Measurements from ENCODE around the gene TSPAN4. TPM values are rescaled to one million over a fixed set of nuclear protein-coding genes. Genes with fewer than 3 reads are reported as not detected.

The TSPAN4 gene
- total and polyA plus RNA-seq, 11 donors = 22.7 to 93.0 (median 31.3) TPM

GRCh38 chr11:824942-825341 is 17.7 kb upstream of the TSPAN4 start:
- H3K4me1 ChIP-seq = peaks cover 10 to 76% (median 59%) of the 10 kb centered on the region in 12 donors
- peaks cover 0 to 43% (median 30%) of the 10 kb centered on the region in 9 donors for H3K36me3 ChIP-seq
- H3K27me3 ChIP-seq = peaks cover 0 to 14% (median 0%) of the 10 kb centered on the region in 9 donors
- 84 to 93% (median 86%) methylated on average over 10 to 11 of the region's 11 CpGs for WGBS, 4 donors
- ATAC-seq (no peak), DNase-seq (no peak)
- no peak for TF ChIP-seq CTCF (IDR thresholded peaks at IDR 0.05)
- H3K4me3 ChIP-seq = no peak overlapping the region
- no peak overlapping the region for H3K27ac ChIP-seq
- intact Hi-C loops (cut with DNase I) = no loop called here
- no peaks in the 10 kb centered on the region for H3K9me3 ChIP-seq

GRCh38 chr11:825366-826226 is 17.1 kb upstream of the TSPAN4 start:
- DNase-seq = no peak
- H3K4me1 ChIP-seq = peaks cover 10 to 78% (median 63%) of the 10 kb centered on the region in 12 donors
- intact Hi-C loops (cut with DNase I) = no loop called here
- peak overlapping the region in 2 of 12 donors; percentile 82 to 91 for H3K27ac ChIP-seq
- H3K36me3 ChIP-seq = peaks cover 0 to 43% (median 30%) of the 10 kb centered on the region in 9 donors
- H3K9me3 ChIP-seq = no peaks in the 10 kb centered on the region
- no peak for TF ChIP-seq CTCF (IDR thresholded peaks at IDR 0.05)
- TF ChIP-seq POLR2A (IDR thresholded peaks at IDR 0.05) = no peak
- ATAC-seq = no peak
- WGBS, 4 donors = 74 to 88% (median 85%) methylated on average over 6 to 12 of the region's 12 CpGs
- H3K27me3 ChIP-seq = peaks cover 0 to 21% (median 0%) of the 10 kb centered on the region in 9 donors
- no peak overlapping the region for H3K4me3 ChIP-seq

DNA sequence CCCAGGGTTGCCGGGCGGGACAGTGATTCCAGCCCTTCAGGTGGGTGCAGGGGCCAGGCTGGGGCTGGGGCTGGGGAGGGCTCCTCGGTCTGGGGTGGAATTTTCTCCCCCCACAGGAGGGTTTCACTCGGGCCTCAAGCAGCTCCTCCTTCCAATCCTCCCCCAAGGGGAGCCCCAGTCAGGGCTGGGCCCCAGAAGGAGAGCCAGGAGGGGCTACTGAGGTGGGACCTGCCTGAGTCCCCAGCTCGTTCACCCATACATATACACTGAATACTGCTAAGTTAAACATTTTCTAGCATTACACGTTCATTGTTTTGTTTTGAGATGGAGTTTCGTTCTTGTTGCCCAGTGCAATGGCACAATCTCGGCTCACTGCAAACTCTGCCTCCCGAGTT is 16.4 kb upstream of the TSPAN4 start:
- H3K4me3 ChIP-seq = peak overlapping the region in 5 of 12 donors; percentile 55 to 63 (median 61)
- peaks cover 4 to 78% (median 63%) of the 10 kb centered on the region in 12 donors for H3K4me1 ChIP-seq
- peak overlapping the region in 11 of 12 donors; percentile 71 to 91 (median 82) for H3K27ac ChIP-seq
- 74 to 88% (median 82%) methylated on average over 7 to 9 of the region's 9 CpGs for WGBS, 4 donors
- H3K9me3 ChIP-seq = no peaks in the 10 kb centered on the region
- H3K36me3 ChIP-seq = peaks cover 0 to 43% (median 30%) of the 10 kb centered on the region in 9 donors
- no peak for ATAC-seq
- H3K27me3 ChIP-seq = peaks cover 0 to 27% (median 0%) of the 10 kb centered on the region in 9 donors
- intact Hi-C loops (cut with DNase I) = no loop called here
- no peak for DNase-seq
- TF ChIP-seq CTCF (IDR thresholded peaks at IDR 0.05) (no peak), POLR2A (IDR thresholded peaks at IDR 0.05) (no peak)

DNA sequence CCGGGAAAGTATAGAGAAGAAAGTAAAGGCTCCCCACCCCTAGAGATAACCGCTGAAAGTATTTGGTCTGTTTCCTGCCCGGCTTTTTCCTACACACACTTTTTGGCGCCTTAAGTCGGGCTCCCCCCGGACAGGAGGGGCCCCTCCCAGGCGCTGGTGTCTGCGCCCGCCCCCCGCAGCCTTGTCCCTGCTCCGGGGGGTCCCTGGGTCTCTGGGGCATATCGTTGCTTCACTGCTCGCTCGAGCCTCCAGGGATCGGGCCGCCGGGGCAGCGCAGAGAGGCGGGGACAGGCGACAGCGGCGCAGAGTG is 15.9 kb upstream of the TSPAN4 start:
- WGBS, 4 donors = 2 to 6% (median 4%) methylated on average over 12 to 22 of the region's 22 CpGs
- peak overlapping the region; percentile 71 to 91 (median 83) for H3K27ac ChIP-seq
- peak in 1 of 4 donors; percentile 0 for ATAC-seq
- no peaks in the 10 kb centered on the region for H3K9me3 ChIP-seq
- peaks cover 0 to 40% (median 30%) of the 10 kb centered on the region in 9 donors for H3K36me3 ChIP-seq
- H3K4me3 ChIP-seq = peak overlapping the region; percentile 39 to 69 (median 60)
- intact Hi-C loops (cut with DNase I) = no loop called here
- DNase-seq = peak in 1 of 5 donors; percentile 63
- H3K27me3 ChIP-seq = peaks cover 0 to 33% (median 0%) of the 10 kb centered on the region in 9 donors
- H3K4me1 ChIP-seq = peaks cover 2 to 78% (median 60%) of the 10 kb centered on the region in 12 donors
- TF ChIP-seq CTCF (IDR thresholded peaks at IDR 0.05) (no peak), POLR2A (IDR thresholded peaks at IDR 0.05) (no peak)

Measured in heart left ventricle (tissue), 16 donors.